GM12873 (cell line): ENCODE measurements around the gene OR11A1.

Source experiments
- TF ChIP-seq, protein P1 (sequence below): IDR thresholded peaks from 2 replicates; pipeline ENCODE4 v1.5.1; 2012; ENCODE audit warnings: low read depth, mild to moderate bottlenecking, moderate library complexity, low read length, control low read depth; ENCODE audit not compliant: insufficient read depth; ENCODE audit errors: missing control alignments

Gene OR11A1

DNA sequence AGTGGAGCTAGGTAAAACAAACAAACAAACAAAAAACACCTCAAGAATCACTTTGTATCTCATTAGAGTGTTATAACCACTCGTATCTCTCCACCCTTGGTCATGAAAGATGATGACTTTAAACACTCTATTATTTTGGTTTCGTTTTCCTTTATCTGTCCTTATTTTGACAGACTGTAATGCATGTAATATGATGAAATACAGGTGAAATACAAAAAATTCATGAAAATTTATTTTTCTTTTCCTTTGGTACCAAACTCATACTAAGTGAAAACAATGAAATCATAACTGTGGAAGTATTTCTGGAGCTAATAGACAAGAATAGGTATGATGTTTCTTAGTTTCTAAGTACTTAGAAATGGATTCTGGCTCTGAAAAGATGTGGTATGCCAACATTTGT lies 57.3 kb downstream of the OR11A1 start:
- TF ChIP-seq, protein P1, sequence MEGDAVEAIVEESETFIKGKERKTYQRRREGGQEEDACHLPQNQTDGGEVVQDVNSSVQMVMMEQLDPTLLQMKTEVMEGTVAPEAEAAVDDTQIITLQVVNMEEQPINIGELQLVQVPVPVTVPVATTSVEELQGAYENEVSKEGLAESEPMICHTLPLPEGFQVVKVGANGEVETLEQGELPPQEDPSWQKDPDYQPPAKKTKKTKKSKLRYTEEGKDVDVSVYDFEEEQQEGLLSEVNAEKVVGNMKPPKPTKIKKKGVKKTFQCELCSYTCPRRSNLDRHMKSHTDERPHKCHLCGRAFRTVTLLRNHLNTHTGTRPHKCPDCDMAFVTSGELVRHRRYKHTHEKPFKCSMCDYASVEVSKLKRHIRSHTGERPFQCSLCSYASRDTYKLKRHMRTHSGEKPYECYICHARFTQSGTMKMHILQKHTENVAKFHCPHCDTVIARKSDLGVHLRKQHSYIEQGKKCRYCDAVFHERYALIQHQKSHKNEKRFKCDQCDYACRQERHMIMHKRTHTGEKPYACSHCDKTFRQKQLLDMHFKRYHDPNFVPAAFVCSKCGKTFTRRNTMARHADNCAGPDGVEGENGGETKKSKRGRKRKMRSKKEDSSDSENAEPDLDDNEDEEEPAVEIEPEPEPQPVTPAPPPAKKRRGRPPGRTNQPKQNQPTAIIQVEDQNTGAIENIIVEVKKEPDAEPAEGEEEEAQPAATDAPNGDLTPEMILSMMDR = no peak

DNA sequence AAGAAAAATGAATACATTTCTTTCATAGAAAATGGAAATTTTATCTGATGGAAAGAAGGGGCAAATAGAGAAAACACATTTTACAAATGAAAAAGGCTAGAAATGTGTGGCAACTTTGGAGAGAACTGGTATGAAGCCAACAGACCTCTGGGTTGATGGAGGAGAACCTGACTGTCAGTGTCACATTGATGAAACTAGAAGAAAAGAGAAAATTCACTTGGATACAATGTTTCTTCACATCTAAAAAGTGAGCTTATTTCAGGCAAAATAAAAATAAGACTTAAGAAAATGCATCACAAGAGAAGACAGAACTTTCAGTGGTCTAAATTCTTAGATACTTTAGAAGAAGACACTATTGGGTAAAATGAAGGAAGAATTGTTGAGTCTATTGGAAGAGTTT lies 61.5 kb downstream of the OR11A1 start, which contains the start of gene OR12D2:
Gene OR12D2 (plus strand): TSS at position 301 of the 400 bp plus-strand sequence. CDS start 1,069 bp downstream, outside the sequence.
- TF ChIP-seq, protein P1 = no peak

DNA sequence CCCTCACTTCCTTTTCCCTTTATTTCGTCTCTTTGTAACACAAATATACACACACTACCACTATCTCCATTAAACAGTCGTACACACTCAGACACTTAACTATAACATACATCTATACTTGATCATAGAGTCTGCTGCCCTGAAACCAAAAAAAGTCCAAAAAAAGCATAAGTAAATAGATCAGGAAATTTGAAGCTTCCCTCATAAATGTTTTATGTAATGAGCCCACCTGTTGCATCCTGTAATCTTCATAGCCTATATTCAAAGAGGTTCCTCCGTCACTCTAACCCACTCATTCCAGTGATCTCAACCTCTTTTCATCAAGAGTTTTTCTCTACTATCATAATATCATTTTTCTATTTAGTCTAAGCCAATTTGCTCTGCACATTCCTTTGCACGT lies 68.3 kb downstream of the OR11A1 start:
- TF ChIP-seq, protein P1 = no peak

DNA sequence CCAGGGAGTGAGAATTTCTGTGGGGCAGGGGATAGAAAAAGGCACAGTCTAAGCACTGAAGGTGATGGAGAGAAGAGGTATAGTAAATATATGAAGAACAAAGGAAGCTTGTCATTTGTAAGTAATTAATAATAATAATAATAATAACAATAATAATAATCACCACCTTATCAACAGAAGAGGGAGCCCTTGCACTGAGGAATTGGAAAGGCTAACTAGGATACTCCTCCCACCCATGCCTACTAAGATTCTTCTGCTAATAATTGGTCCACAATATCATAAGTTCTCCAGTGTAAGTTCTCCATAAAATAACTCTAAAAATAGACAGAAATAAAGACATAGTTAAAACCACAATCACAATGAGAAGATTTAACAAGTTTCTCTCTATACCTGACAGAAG lies 80.9 kb downstream of the OR11A1 start:
- TF ChIP-seq, protein P1 = no peak
